PC-3 (cell line): ENCODE results near the gene FARP1. TPM values are rescaled to one million over a fixed set of nuclear protein-coding genes. Genes with fewer than 3 reads are reported as not detected.

Experiments
- ATAC-seq: fragments of 200-7000 bp; cut with Tn5 transposase; 2 replicates; pipeline ENCODE4 v1.9.1; 2020; ENCODE audit warnings: mild to moderate bottlenecking, moderate library complexity
- BruUV-seq: library from RNA; stranded (reverse); fragments of 400-500 nt; replicated peaks from 2 replicates; lab custom pipeline; 2021; lab: Mats Ljungman, UMichigan
- CTCF ChIA-PET: fragments of 300-600 bp; sonication (Branson Sonifier 250); formaldehyde crosslinking; loops from one replicate; lab custom pipeline; 2022; ENCODE audit warnings: antibody characterized with exemption; lab: Charles Lee
- POLR2A ChIA-PET: fragments of 300-600 bp; sonication (Branson Sonifier 250); formaldehyde crosslinking; loops from one replicate; lab custom pipeline; 2022; ENCODE audit warnings: antibody characterized with exemption; ENCODE audit not compliant: unreplicated experiment; lab: Charles Lee
- DNase-seq: peaks from one replicate; pipeline ENCODE4 v3.0.0-alpha.2; 2015
- H2AFZ ChIP-seq: fragments of 300-600 bp; sonication (generic); 2 replicates; pipeline ENCODE4 v1.6.0; 2016; ENCODE audit warnings: antibody characterized with exemption, low read length
- H3F3A ChIP-seq: fragments of 300-600 bp; sonication (generic); one replicate; pipeline ENCODE4 v1.6.0; 2017; ENCODE audit warnings: antibody characterized with exemption, low read length, control low read depth, mild to moderate bottlenecking; ENCODE audit not compliant: unreplicated experiment
- H3K27ac ChIP-seq: fragments of 300-600 bp; sonication (generic); 2 replicates; pipeline ENCODE4 v1.5.1; 2016; ENCODE audit warnings: mild to moderate bottlenecking, low read length
- H3K27me3 ChIP-seq: fragments of 300-600 bp; sonication (generic); 2 replicates; pipeline ENCODE4 v1.6.1; 2016; ENCODE audit warnings: low read length, mixed read lengths
- H3K36me3 ChIP-seq: fragments of 300-600 bp; sonication (generic); 2 replicates; pipeline ENCODE4 v1.6.1; 2016; ENCODE audit warnings: low read depth, mixed run types, low read length, mixed read lengths
- H3K4me1 ChIP-seq: fragments of 300-600 bp; sonication (generic); 2 replicates; pipeline ENCODE4 v1.5.1; 2016; ENCODE audit warnings: low read length; ENCODE audit not compliant: insufficient read depth
- H3K4me2 ChIP-seq: fragments of 300-600 bp; sonication (generic); 2 replicates; pipeline ENCODE4 v1.6.0; 2016; ENCODE audit warnings: low read length
- H3K4me3 ChIP-seq: fragments of 300-600 bp; sonication (generic); 2 replicates; pipeline ENCODE4 v1.5.1; 2016; ENCODE audit warnings: mild to moderate bottlenecking, low read length, mixed read lengths
- H3K79me2 ChIP-seq: fragments of 300-600 bp; sonication (generic); 2 replicates; pipeline ENCODE4 v1.6.1; 2017; ENCODE audit warnings: low read length, mixed read lengths
- H3K9ac ChIP-seq: fragments of 300-600 bp; sonication (generic); 2 replicates; pipeline ENCODE4 v1.6.0; 2016; ENCODE audit warnings: mild to moderate bottlenecking, low read length
- H3K9me2 ChIP-seq: fragments of 300-600 bp; sonication (generic); replicated peaks from 2 replicates; pipeline ENCODE4 v1.6.1; 2016; ENCODE audit warnings: mixed run types, low read length, mixed read lengths
- H3K9me3 ChIP-seq: fragments of 300-600 bp; sonication (generic); 2 replicates; pipeline ENCODE4 v1.6.1; 2016; ENCODE audit warnings: low read length, mixed read lengths
- H4K20me1 ChIP-seq: fragments of 300-600 bp; sonication (generic); 2 replicates; pipeline ENCODE4 v1.6.1; 2016; ENCODE audit warnings: low read length, mixed read lengths
- EZH2 ChIP-seq: fragments of 300-600 bp; sonication (generic); IDR thresholded peaks from one replicate; pipeline ENCODE4 v1.6.1; 2017; ENCODE audit warnings: antibody characterized with exemption, mild to moderate bottlenecking, low read length; ENCODE audit not compliant: unreplicated experiment
- EZH2phosphoT487 ChIP-seq: fragments of 300-600 bp; sonication (generic); IDR thresholded peaks from 2 replicates; pipeline ENCODE4 v1.6.1; 2018; ENCODE audit warnings: mild to moderate bottlenecking, antibody characterized with exemption, low read length, borderline replicate concordance
- intact Hi-C: fragments of 100-400 bp; cut with micrococcal nuclease; formaldehyde crosslinking; loops from 2 replicates; pipeline ENCODE4 v1.9.0; 2023
- total RNA-seq: library from RNA; depleted of rRNA; stranded (reverse); fragments of >200 nt; gene quantifications from 2 replicates; pipeline ENCODE4 v1.2.3, GENCODE V29; 2014
- TF ChIP-seq, protein P1 (sequence below): fragments of 300-600 bp; sonication (generic); conservative IDR thresholded peaks from 2 replicates; pipeline ENCODE4 v1.5.1; 2017; ENCODE audit warnings: antibody characterized with exemption, low read depth, mild to moderate bottlenecking, low read length

FARP1 gene
- total RNA-seq, 1 experiment from 2014 or later: 18.2 TPM

DNA sequence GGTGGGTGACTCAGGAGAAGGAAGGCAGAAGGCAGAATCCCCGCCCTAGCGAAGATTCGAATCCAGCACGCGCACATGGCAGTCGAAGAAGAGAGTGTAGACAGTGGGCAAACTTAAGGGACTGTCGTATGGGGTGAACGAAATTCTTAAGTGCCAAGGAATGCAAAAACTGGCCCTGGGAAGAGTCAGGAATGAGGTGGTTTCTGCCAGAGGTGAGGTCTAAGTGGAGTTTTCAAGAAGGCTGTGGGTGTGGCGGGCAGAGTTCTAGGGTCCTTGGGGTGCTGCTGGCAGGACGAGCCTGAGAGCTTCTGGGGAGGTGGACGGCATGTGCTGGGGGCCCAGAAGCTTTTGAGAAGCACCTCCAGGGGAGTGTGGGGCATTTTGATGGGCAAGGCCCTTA lies 98.1 kb downstream of the FARP1 start:
- TF ChIP-seq EZH2phosphoT487 (no peak), EZH2 (no peak)
- TF ChIP-seq, protein P1, sequence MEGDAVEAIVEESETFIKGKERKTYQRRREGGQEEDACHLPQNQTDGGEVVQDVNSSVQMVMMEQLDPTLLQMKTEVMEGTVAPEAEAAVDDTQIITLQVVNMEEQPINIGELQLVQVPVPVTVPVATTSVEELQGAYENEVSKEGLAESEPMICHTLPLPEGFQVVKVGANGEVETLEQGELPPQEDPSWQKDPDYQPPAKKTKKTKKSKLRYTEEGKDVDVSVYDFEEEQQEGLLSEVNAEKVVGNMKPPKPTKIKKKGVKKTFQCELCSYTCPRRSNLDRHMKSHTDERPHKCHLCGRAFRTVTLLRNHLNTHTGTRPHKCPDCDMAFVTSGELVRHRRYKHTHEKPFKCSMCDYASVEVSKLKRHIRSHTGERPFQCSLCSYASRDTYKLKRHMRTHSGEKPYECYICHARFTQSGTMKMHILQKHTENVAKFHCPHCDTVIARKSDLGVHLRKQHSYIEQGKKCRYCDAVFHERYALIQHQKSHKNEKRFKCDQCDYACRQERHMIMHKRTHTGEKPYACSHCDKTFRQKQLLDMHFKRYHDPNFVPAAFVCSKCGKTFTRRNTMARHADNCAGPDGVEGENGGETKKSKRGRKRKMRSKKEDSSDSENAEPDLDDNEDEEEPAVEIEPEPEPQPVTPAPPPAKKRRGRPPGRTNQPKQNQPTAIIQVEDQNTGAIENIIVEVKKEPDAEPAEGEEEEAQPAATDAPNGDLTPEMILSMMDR: no peak
- no TSS peak for BruUV-seq
- POLR2A ChIA-PET: no interaction called here

DNA sequence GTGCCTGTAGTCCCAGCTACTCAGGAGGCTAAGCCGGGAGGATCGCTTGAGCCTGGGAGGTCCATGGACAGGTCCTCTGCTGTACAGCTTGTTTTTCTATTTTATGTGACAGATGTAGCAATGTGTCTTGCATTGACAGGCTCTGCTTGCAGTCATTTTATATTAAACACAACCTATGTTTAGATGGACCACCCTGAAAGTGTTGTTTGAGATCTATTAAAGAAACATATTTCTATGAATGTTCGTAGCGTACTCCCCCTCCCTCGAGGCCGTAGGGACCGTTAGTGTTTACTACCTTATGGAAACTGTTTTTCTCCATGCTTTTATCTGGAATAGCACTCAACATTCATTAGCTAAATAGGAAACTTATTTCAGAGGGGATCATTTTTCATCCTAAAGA lies 99.1 kb downstream of the FARP1 start:
- Histone ChIP-seq H3K9me2 (no peaks in the 10 kb centered on the region), H3K4me2 (no peak overlapping the region), H3K9me3 (no peaks in the 10 kb centered on the region), H3K36me3 (no peaks in the 10 kb centered on the region), H3K4me1 (no peaks in the 10 kb centered on the region), H2AFZ (no peak overlapping the region), H3F3A (no peaks in the 10 kb centered on the region), H4K20me1 (no peaks in the 10 kb centered on the region), H3K27ac (no peak overlapping the region), H3K9ac (no peak overlapping the region), H3K27me3 (no peaks in the 10 kb centered on the region), H3K4me3 (no peak overlapping the region), H3K79me2 (no peaks in the 10 kb centered on the region)
- TF ChIP-seq EZH2phosphoT487: no peak
- TF ChIP-seq, protein P1: no peak
- TF ChIP-seq EZH2: no peak
- POLR2A ChIA-PET: no interaction called here
- no peak for DNase-seq
- CTCF ChIA-PET: no interaction called here
- ATAC-seq: no peak
- intact Hi-C loops: no loop called here
- BruUV-seq: no TSS peak

More for the DNA sequence above, 98.1 kb downstream of the FARP1 start:
- H3K9me3 ChIP-seq: no peaks in the 10 kb centered on the region
- no peak overlapping the region for H2AFZ ChIP-seq
- no peak overlapping the region for H3K4me2 ChIP-seq
- H3K9ac ChIP-seq: no peak overlapping the region
- ATAC-seq: no peak
- no peak overlapping the region for H3K4me3 ChIP-seq
- CTCF ChIA-PET: no interaction called here
- no peak overlapping the region for H3K27ac ChIP-seq
- intact Hi-C loops: no loop called here
- no peaks in the 10 kb centered on the region for H4K20me1 ChIP-seq
- no peaks in the 10 kb centered on the region for H3F3A ChIP-seq
- no peaks in the 10 kb centered on the region for H3K9me2 ChIP-seq
- DNase-seq: no peak
- no peaks in the 10 kb centered on the region for H3K4me1 ChIP-seq
- no peaks in the 10 kb centered on the region for H3K36me3 ChIP-seq
- no peaks in the 10 kb centered on the region for H3K79me2 ChIP-seq
- H3K27me3 ChIP-seq: no peaks in the 10 kb centered on the region

DNA sequence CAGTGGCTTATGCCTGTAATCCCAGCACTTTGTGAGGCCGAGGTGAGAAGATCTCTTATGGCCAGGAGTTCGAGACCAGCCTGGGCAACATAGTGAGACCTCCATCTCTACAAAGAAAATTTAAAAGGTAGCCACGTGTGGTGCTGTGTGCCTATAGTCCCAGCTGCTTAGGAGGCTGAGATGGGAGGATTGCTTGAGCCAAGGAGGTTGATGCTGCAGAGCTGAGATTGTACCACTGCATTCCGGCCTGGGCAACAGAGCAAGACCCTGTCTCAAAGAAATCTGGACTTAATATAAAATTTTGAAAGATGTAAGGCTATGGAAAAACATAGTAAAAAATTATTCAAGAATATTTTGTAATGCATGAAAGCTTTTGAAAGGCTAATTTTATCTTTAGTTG lies 99.5 kb downstream of the FARP1 start:
- Histone ChIP-seq H3K36me3 (no peaks in the 10 kb centered on the region), H3K9me3 (no peaks in the 10 kb centered on the region), H3K4me3 (no peak overlapping the region), H2AFZ (no peak overlapping the region), H3K9ac (no peak overlapping the region), H3F3A (no peaks in the 10 kb centered on the region), H3K27ac (no peak overlapping the region), H3K79me2 (no peaks in the 10 kb centered on the region), H3K27me3 (no peaks in the 10 kb centered on the region), H4K20me1 (no peaks in the 10 kb centered on the region), H3K4me2 (no peak overlapping the region), H3K4me1 (no peaks in the 10 kb centered on the region), H3K9me2 (no peaks in the 10 kb centered on the region)
- TF ChIP-seq EZH2: no peak
- TF ChIP-seq, protein P1: no peak
- TF ChIP-seq EZH2phosphoT487: no peak
- intact Hi-C loops: no loop called here
- ChIA-PET CTCF (no interaction called here), POLR2A (no interaction called here)
- DNase-seq (no peak), ATAC-seq (no peak)
- no TSS peak for BruUV-seq
